ENCODE measurements around the gene CHD1L. TPM values are rescaled to one million over a fixed set of nuclear protein-coding genes. Genes with fewer than 3 reads are reported as not detected.

CHD1L gene
- total and polyA plus RNA-seq, 2 of the 4 experiments (the other 2 are of a cell fraction) = 31.2 to 47.5 TPM

GRCh38 chr1:147260956-147261355, 18.5 kb downstream of the CHD1L start:
- no peak overlapping the region for H3K4ac ChIP-seq (ENCODE audit: low read depth, low read length)
- ChIA-PET CTCF (interaction anchor here (0.7 kb wide), 1 partner anchor 52 kb away, joined by 3 read pairs; no protein-coding TSS in a partner anchor), POLR2A (ENCODE audit: unreplicated experiment) (no interaction called here)
- H3K23ac ChIP-seq (ENCODE audit: low read depth, low read length) = no peak overlapping the region
- H2BK120ac ChIP-seq (ENCODE audit: low read depth, low read length) = no peak overlapping the region
- no peak overlapping the region for H2AFZ ChIP-seq (replicated peaks; ENCODE audit: low read length, poor library complexity)
- H3K9me1 ChIP-seq (ENCODE audit: insufficient read depth, low read length) = 0 out of 2 replicates have a peak, but pooled peaks cover 1% of the 10 kb centered on the region
- no peaks in the 10 kb centered on the region for H4K20me1 ChIP-seq (ENCODE audit: insufficient read depth, low read length)
- no peak overlapping the region for H3K9ac ChIP-seq (ENCODE audit: low read depth, low read length)
- peaks cover 14% of the 10 kb centered on the region in 2 experiments for H3K79me1 ChIP-seq (ENCODE audit: low read depth in 1 of 2, low read length in 2 of 2)
- H4K91ac ChIP-seq (ENCODE audit: insufficient read depth, low read depth, low read length) = no peak overlapping the region
- H3K4me2 ChIP-seq (ENCODE audit: low read depth, low read length) = no peak overlapping the region
- H3K4me3 ChIP-seq (ENCODE audit: insufficient read depth, low read depth, low read length) = no peak overlapping the region
- H3K36me3 ChIP-seq (ENCODE audit: control insufficient read depth, insufficient read depth, low read length) = peaks cover 8% of the 10 kb centered on the region
- dilution Hi-C loops (cut with HindIII; ENCODE audit: low sequenced_read_pairs, unreplicated experiment) (no loop called here), in situ Hi-C loops (cut with MboI; ENCODE audit: low sequenced_read_pairs) (no loop called here), intact Hi-C loops (cut with micrococcal nuclease) (loop anchor here (5.0 kb wide), 1 partner anchor 36 kb away; no protein-coding TSS in a partner anchor)
- no peaks in the 10 kb centered on the region for H3K9me3 ChIP-seq (ENCODE audit: control insufficient read depth, insufficient read depth, low read length)
- H3K14ac ChIP-seq (replicated peaks; ENCODE audit: low read depth, low read length) = no peak overlapping the region
- no peak overlapping the region for H2BK5ac ChIP-seq (ENCODE audit: low read depth, low read length, poor library complexity, severe bottlenecking)
- ATAC-seq (ENCODE audit: low read depth) (no peak), DNase-seq (no peak)
- no peak overlapping the region for H3K27ac ChIP-seq (ENCODE audit: insufficient read depth, low read length)
- H4K5ac ChIP-seq (ENCODE audit: low read depth, low read length) = no peak overlapping the region
- no peak overlapping the region for H2AK5ac ChIP-seq (ENCODE audit: low read depth, low read length)
- H3K27me3 ChIP-seq (ENCODE audit: control insufficient read depth, insufficient read depth, low read length) = no peaks in the 10 kb centered on the region
- peaks cover 4% of the 10 kb centered on the region; the same call in 1 of the 2 replicates for H3K4me1 ChIP-seq (ENCODE audit: control insufficient read depth, insufficient read depth, low read length)
- H3K56ac ChIP-seq (ENCODE audit: extremely low read depth, insufficient read depth, low read length) = no peak overlapping the region
- H2AK9ac ChIP-seq (replicated peaks; ENCODE audit: low read depth, low read length, poor library complexity) = no peak overlapping the region
- no peak overlapping the region for H3K18ac ChIP-seq (ENCODE audit: low read depth, low read length)
- no peak overlapping the region for H4K8ac ChIP-seq (ENCODE audit: low read depth in 2 of 2, low read length in 2 of 2)
- TF ChIP-seq POLR2A (IDR thresholded peaks at IDR 0.05; ENCODE audit: low read depth, low read length) (no peak), RCOR1 (IDR thresholded peaks at IDR 0.05; ENCODE audit: insufficient replicate concordance, low read length) (no peak)
- H2BK20ac ChIP-seq (ENCODE audit: low read depth, low read length) = no peak overlapping the region
- H2BK15ac ChIP-seq (ENCODE audit: low read depth, low read length) = no peak overlapping the region
- no TSS peak for BruUV-seq (replicated peaks)
- 100% methylated on average over 1 of the region's 4 CpGs; no CpG with 5 or more reads in 1 of the 2 experiments for WGBS, 2 experiments (ENCODE audit: extremely low coverage in 2 of 2, insufficient read length in 1 of 2)

All from IMR-90 (cell line).